Endothelial cell of umbilical vein (primary cell): ENCODE measurements around the gene EPC2. TPM values are rescaled to one million over a fixed set of nuclear protein-coding genes. Genes with fewer than 3 reads are reported as not detected.

Source experiments
- BruUV-seq: library from RNA; stranded (reverse); fragments of 400-500 nt; replicated peaks from 2 replicates; lab custom pipeline; 2021; lab: Mats Ljungman, UMichigan
- CTCF ChIA-PET: fragments of 300-600, 350-600 bp; sonication (Branson Sonifier 250); formaldehyde crosslinking; loops from one replicate; lab custom pipeline; 2021; ENCODE audit warnings: antibody characterized with exemption, inconsistent platforms; lab: Charles Lee
- POLR2A ChIA-PET: fragments of 300-600, 350-600 bp; sonication (Branson Sonifier 250); formaldehyde crosslinking; loops from one replicate; lab custom pipeline; 2021; ENCODE audit warnings: antibody characterized with exemption, inconsistent platforms; lab: Charles Lee
- DNase-seq: peaks from one replicate; pipeline ENCODE4 v3.0.0-alpha.2; 2011; ENCODE audit warnings: low read depth, low spot score
- FAIRE-seq: peaks from 2 replicates; lab custom pipeline; 2011; peaks lifted over from hg19 to GRCh38; lab: Jason Lieb, UNC
- H2AFZ ChIP-seq: 2 replicates; pipeline ENCODE4 v1.6.0; 2012; ENCODE audit warnings: low read depth, low read length, control low read depth, inconsistent platforms
- H3K27ac ChIP-seq: 2 replicates; pipeline ENCODE4 v1.5.1; 2011; ENCODE audit warnings: low read depth, mild to moderate bottlenecking, control low read depth, low read length, moderate library complexity; ENCODE audit not compliant: insufficient read depth
- H3K27me3 ChIP-seq, 2 experiments: 2 replicates each; pipeline versions ENCODE4 v1.6.0 to v1.6.1; 2011; ENCODE audit warnings: low read length in 2 of 2, mixed read lengths in 1 of 2; ENCODE audit not compliant: control insufficient read depth in 2 of 2, insufficient read depth in 2 of 2
- H3K36me3 ChIP-seq, 2 experiments: 2 replicates in 1 of 2; 3 replicates in 1 of 2; pipeline ENCODE4 v1.5.1; 2011; ENCODE audit warnings: low read length in 2 of 2, mild to moderate bottlenecking in 1 of 2, moderate library complexity in 1 of 2; ENCODE audit not compliant: control insufficient read depth in 2 of 2, insufficient read depth in 2 of 2; ENCODE audit errors: extremely low read depth in 1 of 2
- H3K4me1 ChIP-seq: 3 replicates; pipeline ENCODE4 v1.5.1; 2011; ENCODE audit warnings: mild to moderate bottlenecking, low read length; ENCODE audit not compliant: control insufficient read depth, insufficient read depth; ENCODE audit errors: extremely low read depth
- H3K4me2 ChIP-seq: 2 replicates; pipeline ENCODE4 v1.6.1; 2011; ENCODE audit warnings: low read length, control low read depth, mixed read lengths; ENCODE audit not compliant: insufficient read depth
- H3K4me3 ChIP-seq, 3 experiments: fragments of 200-600 bp in 1 of 3; sonication (generic), shearing (Covaris generic) in 1 of 3; replicated peaks in 1 of 3; 2 replicates each; pipeline ENCODE4 v1.5.1; 2011 to 2016; ENCODE audit warnings: control low read depth in 3 of 3, low read length in 3 of 3, mild to moderate bottlenecking in 2 of 3, inconsistent platforms in 1 of 3, low read depth in 1 of 3, moderate library complexity in 1 of 3; ENCODE audit not compliant: insufficient read depth in 1 of 3
- H3K79me2 ChIP-seq: 2 replicates; pipeline ENCODE4 v1.6.0; 2012; ENCODE audit warnings: low read length, inconsistent platforms; ENCODE audit not compliant: control insufficient read depth, insufficient read depth
- H3K9ac ChIP-seq: replicated peaks from 2 replicates; pipeline ENCODE3; 2011; ENCODE audit warnings: low read length, control low read depth; ENCODE audit not compliant: insufficient read depth; ENCODE audit errors: extremely low read depth
- H3K9me1 ChIP-seq: replicated peaks from 3 replicates; pipeline ENCODE4 v1.6.0; 2011; ENCODE audit warnings: mild to moderate bottlenecking, low read length; ENCODE audit not compliant: control insufficient read depth, insufficient read depth; ENCODE audit errors: extremely low read depth
- H3K9me3 ChIP-seq: replicated peaks from 2 replicates; pipeline ENCODE4 v1.5.1; 2012; ENCODE audit warnings: low read length, inconsistent platforms; ENCODE audit not compliant: control insufficient read depth, insufficient read depth
- H4K20me1 ChIP-seq: replicated peaks from 2 replicates; pipeline ENCODE3; 2011; ENCODE audit warnings: mild to moderate bottlenecking, low read length; ENCODE audit not compliant: control insufficient read depth, insufficient read depth; ENCODE audit errors: extremely low read depth
- CTCF ChIP-seq, 2 donors: IDR thresholded peaks; 1 replicate in 1 of 2; 2 replicates in 1 of 2; pipeline ENCODE4 v1.5.1; 2011; ENCODE audit warnings: low read length in 2 of 2, mild to moderate bottlenecking in 2 of 2, moderate library complexity in 2 of 2, control low read depth in 1 of 2, inconsistent platforms in 1 of 2, low read depth in 1 of 2; ENCODE audit not compliant: insufficient read depth in 1 of 2; ENCODE audit errors: extremely low read depth in 1 of 2
- EZH2 ChIP-seq: IDR thresholded peaks from 2 replicates; pipeline ENCODE4 v1.6.1; 2012; ENCODE audit warnings: borderline replicate concordance, low read depth, mild to moderate bottlenecking, moderate library complexity, low read length, inconsistent platforms; ENCODE audit not compliant: severe bottlenecking
- FOS ChIP-seq: IDR thresholded peaks from 2 replicates; pipeline ENCODE4 v1.6.1; 2011; ENCODE audit warnings: mild to moderate bottlenecking, low read length, moderate library complexity, borderline replicate concordance; ENCODE audit not compliant: insufficient read depth
- GATA2 ChIP-seq: IDR thresholded peaks from 2 replicates; pipeline ENCODE4 v1.7.0; 2011; ENCODE audit warnings: low read depth, mild to moderate bottlenecking, moderate library complexity, mixed read lengths, low read length; ENCODE audit not compliant: insufficient read length, insufficient read depth
- JUN ChIP-seq: IDR thresholded peaks from 2 replicates; pipeline ENCODE4 v1.6.1; 2011; ENCODE audit warnings: borderline replicate concordance, low read depth; ENCODE audit not compliant: insufficient read length, insufficient read depth
- MAX ChIP-seq: IDR thresholded peaks from 2 replicates; pipeline ENCODE4 v1.6.1; 2011; ENCODE audit not compliant: insufficient read depth, insufficient read length
- POLR2A ChIP-seq: IDR thresholded peaks from 2 replicates; pipeline ENCODE4 v1.6.1; 2012; ENCODE audit warnings: low read depth, mild to moderate bottlenecking, control low read depth, low read length
- POLR2AphosphoS5 ChIP-seq: IDR thresholded peaks from 2 replicates; pipeline ENCODE4 v1.6.1; 2012; ENCODE audit warnings: low read depth, mild to moderate bottlenecking, control low read depth, low read length, moderate library complexity; ENCODE audit not compliant: insufficient read depth
- dilution Hi-C: fragments of 300-500 bp; cut with MboI; formaldehyde crosslinking; loops from one replicate; pipeline ENCODE4 v1.15.0; 2019; ENCODE audit warnings: low sequenced_read_pairs; ENCODE audit not compliant: extremely low pct_ligation_motif_present
- intact Hi-C: fragments of 100-400 bp; cut with micrococcal nuclease; formaldehyde crosslinking; loops from one replicate; pipeline ENCODE4 v1.10.0; 2022
- polyA plus RNA-seq, 4 experiments: library from polyadenylated mRNA; depleted of rRNA in 3 of 4; stranded (reverse) in 3 of 4; unstranded in 1 of 4; fragments of >200 nt; gene quantifications; 2 replicates each; pipeline versions ENCODE4 v1.2.1 to v1.2.3, GENCODE V29; 2011 to 2012; ENCODE audit warnings: missing spikeins in 1 of 4
- total RNA-seq: library from RNA; stranded (reverse); gene quantifications from 2 replicates; pipeline ENCODE4 v1.2.3, GENCODE V29; 2021

The EPC2 gene
- total and polyA plus RNA-seq, 2 donors (not counting 3 experiments of a cell fraction or from before 2014, with no cell fraction given): 15.1 to 25.2 TPM

- FAIRE-seq (no peak), DNase-seq (no peak)
- H3K4me2 ChIP-seq: no peak overlapping the region
- H3K27ac ChIP-seq: no peak overlapping the region
- H3K4me1 ChIP-seq: peaks cover 5% of the 10 kb centered on the region
- H3K27me3 ChIP-seq: no peaks in the 10 kb centered on the region
- dilution Hi-C loops: no loop called here
- no peak overlapping the region for H2AFZ ChIP-seq
- no peaks in the 10 kb centered on the region for H3K36me3 ChIP-seq
- ChIA-PET CTCF (interaction anchor here (0.9 kb wide), 1 partner anchor 716 kb away, joined by 3 read pairs; no protein-coding TSS in a partner anchor), POLR2A (no interaction called here)
- intact Hi-C loops: no loop called here
- H3K79me2 ChIP-seq: peaks cover 85% of the 10 kb centered on the region
- no peaks in the 10 kb centered on the region for H3K9me3 ChIP-seq
- H4K20me1 ChIP-seq: peaks cover 25% of the 10 kb centered on the region
- no peak overlapping the region for H3K4me3 ChIP-seq
- no peak overlapping the region for H3K9ac ChIP-seq
- H3K9me1 ChIP-seq: peaks cover 5% of the 10 kb centered on the region
- BruUV-seq: no TSS peak
- TF ChIP-seq JUN: peak; percentile 24
- no peak for TF ChIP-seq POLR2A
- TF ChIP-seq FOS: peak; percentile 23
- TF ChIP-seq CTCF (IDR thresholded peaks at IDR 0.05; ENCODE audit: extremely low read depth in 1 of 2, insufficient read depth in 1 of 2, low read depth in 1 of 2, low read length in 2 of 2): no peak
Observed at GRCh38 chr2:148680462-148680861, 35.9 kb downstream of the EPC2 start.

GRCh38 chr2:148681443-148681842, 36.9 kb downstream of the EPC2 start:
- H3K4me1 ChIP-seq: no peaks in the 10 kb centered on the region
- H3K4me3 ChIP-seq: no peak overlapping the region
- H3K9me1 ChIP-seq: peaks cover 5% of the 10 kb centered on the region
- ChIA-PET CTCF (interaction anchor here (0.9 kb wide), 1 partner anchor 717 kb away, joined by 3 read pairs; no protein-coding TSS in a partner anchor), POLR2A (no interaction called here)
- DNase-seq: no peak
- no peaks in the 10 kb centered on the region for H3K36me3 ChIP-seq
- FAIRE-seq: no peak
- no peak overlapping the region for H2AFZ ChIP-seq
- no peaks in the 10 kb centered on the region for H3K27me3 ChIP-seq
- no peaks in the 10 kb centered on the region for H3K9me3 ChIP-seq
- no TSS peak for BruUV-seq
- H3K9ac ChIP-seq: no peak overlapping the region
- H3K79me2 ChIP-seq: peaks cover 84% of the 10 kb centered on the region
- TF ChIP-seq EZH2 (no peak), MAX (no peak), POLR2AphosphoS5 (no peak), CTCF (IDR thresholded peaks at IDR 0.05; ENCODE audit: extremely low read depth in 1 of 2, insufficient read depth in 1 of 2, low read depth in 1 of 2, low read length in 2 of 2) (no peak), GATA2 (no peak), FOS (no peak), POLR2A (no peak)
- no peak overlapping the region for H3K27ac ChIP-seq
- intact Hi-C loops (no loop called here), dilution Hi-C loops (no loop called here)
- H4K20me1 ChIP-seq: peaks cover 21% of the 10 kb centered on the region
- no peak overlapping the region for H3K4me2 ChIP-seq
